SU-DHL-6 (cell line): Measurements from ENCODE around the gene MSANTD1.

Source experiments
- H2AFZ ChIP-seq: fragments of 200-600 bp; sonication (generic); 2 replicates; pipeline ENCODE4 v1.6.1; 2014; ENCODE audit warnings: low read depth, mild to moderate bottlenecking, moderate library complexity, mixed read lengths, antibody characterized with exemption, low read length; ENCODE audit not compliant: severe bottlenecking
- H3F3A ChIP-seq: fragments of 200-600 bp; shearing (Covaris generic); 2 replicates; pipeline ENCODE4 v1.6.0; 2016; ENCODE audit warnings: antibody characterized with exemption, mild to moderate bottlenecking; ENCODE audit not compliant: insufficient read depth
- H3K27ac ChIP-seq: fragments of 200-600 bp; sonication (generic); 2 replicates; pipeline ENCODE4 v1.5.1; 2016; ENCODE audit warnings: low read depth, mild to moderate bottlenecking, low read length, moderate library complexity, mixed read lengths
- H3K27me3 ChIP-seq: fragments of 200-600 bp; sonication (generic), shearing (Covaris generic); 2 replicates; pipeline ENCODE4 v1.6.0; 2014; ENCODE audit warnings: mild to moderate bottlenecking, low read length
- H3K36me3 ChIP-seq: fragments of 200-600 bp; sonication (generic); 2 replicates; pipeline ENCODE4 v1.6.1; 2014; ENCODE audit warnings: mild to moderate bottlenecking, low read length, mixed read lengths
- H3K4me2 ChIP-seq: fragments of 300-600, 200-600 bp; shearing (Covaris generic), sonication (generic); 2 replicates; pipeline ENCODE4 v1.6.0; 2014; ENCODE audit warnings: low read length, low read depth, mild to moderate bottlenecking; ENCODE audit not compliant: poor library complexity, severe bottlenecking
- H3K4me3 ChIP-seq: fragments of 200-600 bp; sonication (generic); 2 replicates; pipeline ENCODE4 v1.5.1; 2014; ENCODE audit warnings: antibody characterized with exemption, low read length, mild to moderate bottlenecking, mixed read lengths; ENCODE audit not compliant: insufficient read depth, poor library complexity, severe bottlenecking
- H3K79me2 ChIP-seq: fragments of 200-600 bp; sonication (generic); 2 replicates; pipeline ENCODE4 v1.6.1; 2014; ENCODE audit warnings: mild to moderate bottlenecking, low read length, moderate library complexity; ENCODE audit not compliant: insufficient read depth
- H3K9ac ChIP-seq: fragments of 200-600 bp; sonication (generic); 2 replicates; pipeline ENCODE4 v1.7.0; 2014; ENCODE audit warnings: mild to moderate bottlenecking, low read length
- H3K9me2 ChIP-seq: fragments of 200-600 bp; sonication (generic); replicated peaks from 2 replicates; pipeline ENCODE4 v1.6.1; 2014; ENCODE audit warnings: low read length; ENCODE audit not compliant: insufficient read depth
- H3K9me3 ChIP-seq: fragments of 200-600 bp; sonication (generic); 2 replicates; pipeline ENCODE4 v1.6.1; 2014; ENCODE audit warnings: low read length, mixed read lengths; ENCODE audit not compliant: insufficient read depth
- H4K20me1 ChIP-seq: fragments of 200-600 bp; sonication (generic); 2 replicates; pipeline ENCODE4 v1.6.1; 2014; ENCODE audit warnings: low read depth, mild to moderate bottlenecking, antibody characterized with exemption, low read length, moderate library complexity, mixed read lengths
- EZH2phosphoT487 ChIP-seq: fragments of 200-600 bp; sonication (generic), shearing (Covaris generic); conservative IDR thresholded peaks from 2 replicates; pipeline ENCODE4 v1.6.1; 2018; ENCODE audit warnings: mild to moderate bottlenecking, antibody characterized with exemption, low read length, moderate library complexity, mixed read lengths
- TF ChIP-seq, protein P1 (sequence below): fragments of 200-600 bp; sonication (generic); IDR thresholded peaks from one replicate; pipeline ENCODE4 v1.5.1; 2017; ENCODE audit warnings: antibody characterized with exemption, mild to moderate bottlenecking, low read length, moderate library complexity; ENCODE audit not compliant: insufficient read depth, poor library complexity, severe bottlenecking

MSANTD1 gene

DNA sequence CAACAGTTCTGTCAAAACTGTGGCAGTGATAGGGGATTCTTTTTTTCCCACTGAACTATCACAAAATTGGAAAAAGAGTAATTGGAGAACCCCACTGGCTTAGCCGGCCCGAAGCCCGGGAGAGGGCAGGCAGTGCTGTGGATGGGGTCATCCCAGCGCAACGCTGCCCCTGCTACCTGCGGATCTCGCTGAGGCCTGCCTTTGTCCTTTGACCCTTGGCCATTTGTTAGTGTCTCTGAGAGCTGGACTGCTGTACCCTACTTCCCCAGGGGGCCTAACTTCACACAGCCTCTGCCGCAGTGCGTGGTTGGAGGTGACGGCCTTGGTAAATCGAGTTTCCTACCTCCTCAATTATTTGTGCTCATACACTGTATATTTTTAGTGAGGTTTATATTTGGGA, 43.0 kb upstream of the MSANTD1 start:
- Histone ChIP-seq H3K9me2 (no peaks in the 10 kb centered on the region), H2AFZ (no peak overlapping the region), H3K9me3 (no peaks in the 10 kb centered on the region), H3K4me2 (no peak overlapping the region), H3K27me3 (no peaks in the 10 kb centered on the region), H3K36me3 (peaks cover 5% of the 10 kb centered on the region), H3K9ac (no peak overlapping the region), H3F3A (no peaks in the 10 kb centered on the region), H3K4me3 (no peak overlapping the region), H3K79me2 (no peaks in the 10 kb centered on the region), H3K27ac (no peak overlapping the region), H4K20me1 (no peaks in the 10 kb centered on the region)
- TF ChIP-seq, protein P1, sequence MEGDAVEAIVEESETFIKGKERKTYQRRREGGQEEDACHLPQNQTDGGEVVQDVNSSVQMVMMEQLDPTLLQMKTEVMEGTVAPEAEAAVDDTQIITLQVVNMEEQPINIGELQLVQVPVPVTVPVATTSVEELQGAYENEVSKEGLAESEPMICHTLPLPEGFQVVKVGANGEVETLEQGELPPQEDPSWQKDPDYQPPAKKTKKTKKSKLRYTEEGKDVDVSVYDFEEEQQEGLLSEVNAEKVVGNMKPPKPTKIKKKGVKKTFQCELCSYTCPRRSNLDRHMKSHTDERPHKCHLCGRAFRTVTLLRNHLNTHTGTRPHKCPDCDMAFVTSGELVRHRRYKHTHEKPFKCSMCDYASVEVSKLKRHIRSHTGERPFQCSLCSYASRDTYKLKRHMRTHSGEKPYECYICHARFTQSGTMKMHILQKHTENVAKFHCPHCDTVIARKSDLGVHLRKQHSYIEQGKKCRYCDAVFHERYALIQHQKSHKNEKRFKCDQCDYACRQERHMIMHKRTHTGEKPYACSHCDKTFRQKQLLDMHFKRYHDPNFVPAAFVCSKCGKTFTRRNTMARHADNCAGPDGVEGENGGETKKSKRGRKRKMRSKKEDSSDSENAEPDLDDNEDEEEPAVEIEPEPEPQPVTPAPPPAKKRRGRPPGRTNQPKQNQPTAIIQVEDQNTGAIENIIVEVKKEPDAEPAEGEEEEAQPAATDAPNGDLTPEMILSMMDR = no peak
- no peak for TF ChIP-seq EZH2phosphoT487

DNA sequence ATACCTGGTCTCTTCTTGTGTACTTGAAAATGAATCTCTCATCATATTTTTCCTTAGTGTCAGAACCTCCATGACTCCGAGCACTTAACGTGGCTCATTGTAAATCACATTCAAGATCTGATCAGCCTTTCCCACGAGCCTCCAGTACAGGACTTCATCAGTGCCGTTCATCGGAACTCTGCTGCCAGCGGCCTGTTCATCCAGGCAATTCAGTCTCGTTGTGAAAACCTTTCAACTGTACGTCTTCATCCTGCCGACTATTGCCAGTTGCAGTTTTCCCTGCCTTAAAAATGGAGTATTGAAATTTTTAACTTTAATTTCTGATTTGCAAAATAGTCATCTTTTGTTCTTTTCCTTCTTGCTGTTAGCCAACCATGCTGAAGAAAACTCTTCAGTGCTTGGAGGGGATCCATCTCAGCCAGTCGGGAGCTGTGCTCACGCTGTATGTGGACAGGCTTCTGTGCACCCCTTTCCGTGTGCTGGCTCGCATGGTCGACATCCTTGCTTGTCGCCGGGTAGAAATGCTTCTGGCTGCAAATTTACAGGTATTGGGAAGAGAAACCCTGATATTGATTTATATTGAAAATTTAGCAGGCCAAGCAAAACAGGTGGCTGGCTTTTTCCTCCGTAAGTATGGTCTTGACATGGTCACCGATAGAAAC, 42.4 kb upstream of the MSANTD1 start:
- Histone ChIP-seq H3K9ac (no peak overlapping the region), H3K27ac (no peak overlapping the region), H3K79me2 (no peaks in the 10 kb centered on the region), H3K9me3 (no peaks in the 10 kb centered on the region), H3K4me2 (no peak overlapping the region), H3K9me2 (no peaks in the 10 kb centered on the region), H3K36me3 (peaks cover 5% of the 10 kb centered on the region), H2AFZ (no peak overlapping the region), H3K4me3 (no peak overlapping the region), H3F3A (no peaks in the 10 kb centered on the region), H3K27me3 (no peaks in the 10 kb centered on the region), H4K20me1 (no peaks in the 10 kb centered on the region)
- TF ChIP-seq, protein P1 = no peak
- no peak for TF ChIP-seq EZH2phosphoT487

DNA sequence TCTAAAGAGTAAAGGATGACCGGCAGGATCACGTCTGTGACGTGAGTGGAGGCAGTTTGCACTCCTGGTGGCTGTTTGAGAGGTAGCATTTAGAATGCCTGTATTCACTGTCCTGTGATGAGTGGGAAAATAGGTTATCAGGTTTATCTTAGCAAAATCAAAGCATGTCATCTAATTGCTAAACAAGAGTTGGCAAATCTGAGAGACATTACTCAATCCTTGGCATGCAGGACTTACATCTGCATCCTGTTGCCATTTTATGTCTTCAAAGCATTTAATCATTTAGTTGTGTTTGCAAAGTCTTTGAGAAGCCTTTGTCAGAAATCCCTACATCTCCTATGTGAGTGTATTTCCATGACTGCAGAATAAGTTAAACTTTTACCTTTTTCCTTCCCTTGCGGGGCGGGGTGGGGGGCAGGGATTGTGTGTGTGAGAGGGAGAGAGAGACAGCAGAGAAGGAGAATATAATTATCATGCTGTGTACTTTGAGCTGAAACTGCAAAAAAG, 41.4 kb upstream of the MSANTD1 start:
- H3F3A ChIP-seq = no peaks in the 10 kb centered on the region
- H3K4me2 ChIP-seq = no peak overlapping the region
- H3K27ac ChIP-seq = no peak overlapping the region
- no peaks in the 10 kb centered on the region for H4K20me1 ChIP-seq
- no peak for TF ChIP-seq EZH2phosphoT487
- TF ChIP-seq, protein P1 = no peak
- peaks cover 5% of the 10 kb centered on the region for H3K36me3 ChIP-seq
- H3K9me3 ChIP-seq = no peaks in the 10 kb centered on the region
- no peak overlapping the region for H2AFZ ChIP-seq
- no peak overlapping the region for H3K4me3 ChIP-seq
- no peaks in the 10 kb centered on the region for H3K27me3 ChIP-seq
- H3K79me2 ChIP-seq = no peaks in the 10 kb centered on the region
- H3K9me2 ChIP-seq = no peaks in the 10 kb centered on the region
- H3K9ac ChIP-seq = no peak overlapping the region
